HG03280 (cell line): ENCODE data around the gene RARRES2.

Experiments used
- ATAC-seq: cut with Tn5 transposase; IDR thresholded peaks from one replicate; pipeline ENCODE4 v1.9.1; 2021; ENCODE audit warnings: mild to moderate bottlenecking, moderate library complexity; ENCODE audit not compliant: unreplicated experiment

The RARRES2 gene

GRCh38 chr7:150339409-150339809 is 2.0 kb downstream of the RARRES2 start:
- ATAC-seq, result no peak

GRCh38 chr7:150338166-150338829 is 3.1 kb downstream of the RARRES2 start:
- no peak for ATAC-seq

GRCh38 chr7:150337659-150338081 is 3.8 kb downstream of the RARRES2 start:
- no peak for ATAC-seq

- no peak for ATAC-seq
Observed at GRCh38 chr7:150337179-150337578, 4.2 kb downstream of the RARRES2 start.

GRCh38 chr7:150336746-150337145 is 4.7 kb downstream of the RARRES2 start:
- no peak for ATAC-seq

GRCh38 chr7:150335774-150336112 is 5.7 kb downstream of the RARRES2 start:
- no peak for ATAC-seq

- no peak for ATAC-seq
Observed at GRCh38 chr7:150335108-150335773, 6.2 kb downstream of the RARRES2 start.

- no peak for ATAC-seq
Observed at GRCh38 chr7:150334108-150334507, 7.3 kb downstream of the RARRES2 start.

GRCh38 chr7:150333659-150334058 is 7.8 kb downstream of the RARRES2 start:
- no peak for ATAC-seq

GRCh38 chr7:150332852-150333635 is 8.4 kb downstream of the RARRES2 start:
- no peak for ATAC-seq

- ATAC-seq, result no peak
Observed at GRCh38 chr7:150330211-150330885, 11.1 kb downstream of the RARRES2 start.

GRCh38 chr7:150329331-150330120 is 11.9 kb downstream of the RARRES2 start:
- no peak for ATAC-seq

GRCh38 chr7:150327308-150327707 is 14.1 kb downstream of the RARRES2 start:
- ATAC-seq, result no peak

- no peak for ATAC-seq
Observed at GRCh38 chr7:150326657-150327268, 14.7 kb downstream of the RARRES2 start.

GRCh38 chr7:150325901-150326300 is 15.5 kb downstream of the RARRES2 start:
- ATAC-seq, result no peak

GRCh38 chr7:150325110-150325611 is 16.3 kb downstream of the RARRES2 start:
- ATAC-seq, result no peak

GRCh38 chr7:150324373-150324961 is 17.0 kb downstream of the RARRES2 start:
- ATAC-seq, result no peak

GRCh38 chr7:150323682-150324372 is 17.6 kb downstream of the RARRES2 start:
- ATAC-seq, result peak; percentile 14
